ENCODE data around the gene INAFM1.

INAFM1 gene

DNA sequence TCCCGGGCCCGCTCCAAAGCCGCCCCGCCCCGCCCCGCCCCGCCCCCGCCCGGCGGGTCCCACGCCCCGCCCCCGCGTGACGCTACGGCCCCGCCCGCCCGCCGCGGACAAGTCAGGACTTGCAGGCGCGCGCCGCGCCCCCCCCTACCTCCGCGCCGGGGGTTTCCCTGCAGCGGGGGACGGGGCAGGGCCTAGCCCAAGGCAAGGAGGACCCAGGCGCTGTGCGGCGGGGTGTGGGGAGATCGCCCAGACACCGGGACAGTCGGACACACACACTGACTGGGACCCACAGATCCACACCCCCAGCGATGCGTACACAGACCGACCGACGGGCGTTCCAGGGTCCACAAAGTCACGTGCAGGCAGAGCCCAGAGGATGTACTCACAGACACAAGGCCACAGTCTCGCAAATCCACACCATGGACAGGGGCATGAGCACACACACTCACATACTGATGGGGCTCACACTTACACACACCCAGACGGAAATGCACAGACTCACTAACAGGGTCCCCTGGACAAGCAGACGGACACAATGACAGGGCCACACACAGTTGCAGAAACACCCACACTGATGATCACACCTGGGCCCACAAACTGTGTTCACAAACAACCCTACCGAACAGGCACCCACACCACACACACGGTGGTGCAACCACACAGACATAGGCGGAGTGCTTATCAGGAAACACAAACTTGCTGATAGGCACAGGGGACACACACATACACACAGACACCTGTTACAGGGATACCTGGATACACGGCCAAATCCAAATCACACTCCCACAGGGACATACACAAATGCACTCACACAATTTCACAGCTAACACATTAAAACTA lies 43.2 kb upstream of the INAFM1 start (continued):
- TF ChIP-seq ZNF266 (tag by site-specific recombination; IDR thresholded peaks at IDR 0.05; ENCODE audit: low read depth) (no peak), ZNF48 (tag by site-specific recombination; IDR thresholded peaks at IDR 0.05) (no peak), INSM2 (tag by site-specific recombination; IDR thresholded peaks at IDR 0.05) (no peak; the same call in 1 of the 2 replicates), ZNF146 (tag by site-specific recombination; IDR thresholded peaks at IDR 0.05) (no peak), ZEB2 (tag by site-specific recombination; IDR thresholded peaks at IDR 0.05) (peak; percentile 76; the same call in 1 of the 2 replicates), SCRT1 (tag by site-specific recombination; IDR thresholded peaks at IDR 0.05; ENCODE audit: borderline replicate concordance) (peak; percentile 95), ZNF624 (tag by site-specific recombination; IDR thresholded peaks at IDR 0.05) (0 out of 2 replicates have a peak, but pooled peaks have one; percentile 63), ZBTB17 (tag by site-specific recombination; IDR thresholded peaks at IDR 0.05) (peak; percentile 83), HOXD13 (CRISPR knock-in tag; IDR thresholded peaks at IDR 0.05; ENCODE audit: borderline replicate concordance) (no peak), ZNF776 (tag by site-specific recombination; IDR thresholded peaks at IDR 0.05; ENCODE audit: borderline replicate concordance) (no peak), ZSCAN4 (tag by site-specific recombination; IDR thresholded peaks at IDR 0.05) (peak; percentile 93), MZF1 (tag by site-specific recombination; IDR thresholded peaks at IDR 0.05; ENCODE audit: borderline replicate concordance) (no peak), ATF2 (tag by site-specific recombination; IDR thresholded peaks at IDR 0.05; ENCODE audit: low read depth) (no peak), GLIS1 (tag by site-specific recombination; IDR thresholded peaks at IDR 0.05) (peak; percentile 91), GFI1B (tag by site-specific recombination; IDR thresholded peaks at IDR 0.05) (no peak), ZNF530 (tag by site-specific recombination; IDR thresholded peaks at IDR 0.05; ENCODE audit: low read depth) (no peak), ZNF37A (tag by site-specific recombination; IDR thresholded peaks at IDR 0.05) (no peak), KLF7 (tag by site-specific recombination; IDR thresholded peaks at IDR 0.05; ENCODE audit: borderline replicate concordance) (peak; percentile 79; the same call in 1 of the 2 replicates), ZNF629 (tag by site-specific recombination; IDR thresholded peaks at IDR 0.05) (peak; percentile 41; the same call in 1 of the 2 replicates), ZNF664 (tag by site-specific recombination; IDR thresholded peaks at IDR 0.05) (no peak), RBAK (tag by site-specific recombination; IDR thresholded peaks at IDR 0.05) (peak; percentile 59)
- TF ChIP-seq, protein P1, sequence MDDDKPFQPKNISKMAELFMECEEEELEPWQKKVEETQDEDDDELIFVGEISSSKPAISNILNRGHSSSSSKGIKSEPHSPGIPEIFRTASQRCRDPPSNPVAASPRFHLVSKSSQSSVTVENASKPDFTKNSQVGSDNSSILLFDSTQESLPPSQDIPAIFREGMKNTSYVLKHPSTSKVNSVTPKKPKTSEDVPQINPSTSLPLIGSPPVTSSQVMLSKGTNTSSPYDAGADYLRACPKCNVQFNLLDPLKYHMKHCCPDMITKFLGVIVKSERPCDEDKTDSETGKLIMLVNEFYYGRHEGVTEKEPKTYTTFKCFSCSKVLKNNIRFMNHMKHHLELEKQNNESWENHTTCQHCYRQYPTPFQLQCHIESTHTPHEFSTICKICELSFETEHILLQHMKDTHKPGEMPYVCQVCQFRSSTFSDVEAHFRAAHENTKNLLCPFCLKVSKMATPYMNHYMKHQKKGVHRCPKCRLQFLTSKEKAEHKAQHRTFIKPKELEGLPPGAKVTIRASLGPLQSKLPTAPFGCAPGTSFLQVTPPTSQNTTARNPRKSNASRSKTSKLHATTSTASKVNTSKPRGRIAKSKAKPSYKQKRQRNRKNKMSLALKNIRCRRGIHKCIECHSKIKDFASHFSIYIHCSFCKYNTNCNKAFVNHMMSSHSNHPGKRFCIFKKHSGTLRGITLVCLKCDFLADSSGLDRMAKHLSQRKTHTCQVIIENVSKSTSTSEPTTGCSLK (tag by site-specific recombination; IDR thresholded peaks at IDR 0.05): no peak
- TF ChIP-seq, protein P2, sequence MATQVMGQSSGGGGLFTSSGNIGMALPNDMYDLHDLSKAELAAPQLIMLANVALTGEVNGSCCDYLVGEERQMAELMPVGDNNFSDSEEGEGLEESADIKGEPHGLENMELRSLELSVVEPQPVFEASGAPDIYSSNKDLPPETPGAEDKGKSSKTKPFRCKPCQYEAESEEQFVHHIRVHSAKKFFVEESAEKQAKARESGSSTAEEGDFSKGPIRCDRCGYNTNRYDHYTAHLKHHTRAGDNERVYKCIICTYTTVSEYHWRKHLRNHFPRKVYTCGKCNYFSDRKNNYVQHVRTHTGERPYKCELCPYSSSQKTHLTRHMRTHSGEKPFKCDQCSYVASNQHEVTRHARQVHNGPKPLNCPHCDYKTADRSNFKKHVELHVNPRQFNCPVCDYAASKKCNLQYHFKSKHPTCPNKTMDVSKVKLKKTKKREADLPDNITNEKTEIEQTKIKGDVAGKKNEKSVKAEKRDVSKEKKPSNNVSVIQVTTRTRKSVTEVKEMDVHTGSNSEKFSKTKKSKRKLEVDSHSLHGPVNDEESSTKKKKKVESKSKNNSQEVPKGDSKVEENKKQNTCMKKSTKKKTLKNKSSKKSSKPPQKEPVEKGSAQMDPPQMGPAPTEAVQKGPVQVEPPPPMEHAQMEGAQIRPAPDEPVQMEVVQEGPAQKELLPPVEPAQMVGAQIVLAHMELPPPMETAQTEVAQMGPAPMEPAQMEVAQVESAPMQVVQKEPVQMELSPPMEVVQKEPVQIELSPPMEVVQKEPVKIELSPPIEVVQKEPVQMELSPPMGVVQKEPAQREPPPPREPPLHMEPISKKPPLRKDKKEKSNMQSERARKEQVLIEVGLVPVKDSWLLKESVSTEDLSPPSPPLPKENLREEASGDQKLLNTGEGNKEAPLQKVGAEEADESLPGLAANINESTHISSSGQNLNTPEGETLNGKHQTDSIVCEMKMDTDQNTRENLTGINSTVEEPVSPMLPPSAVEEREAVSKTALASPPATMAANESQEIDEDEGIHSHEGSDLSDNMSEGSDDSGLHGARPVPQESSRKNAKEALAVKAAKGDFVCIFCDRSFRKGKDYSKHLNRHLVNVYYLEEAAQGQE (tag by site-specific recombination; IDR thresholded peaks at IDR 0.05): peak; percentile 99
- TF ChIP-seq, protein P3, sequence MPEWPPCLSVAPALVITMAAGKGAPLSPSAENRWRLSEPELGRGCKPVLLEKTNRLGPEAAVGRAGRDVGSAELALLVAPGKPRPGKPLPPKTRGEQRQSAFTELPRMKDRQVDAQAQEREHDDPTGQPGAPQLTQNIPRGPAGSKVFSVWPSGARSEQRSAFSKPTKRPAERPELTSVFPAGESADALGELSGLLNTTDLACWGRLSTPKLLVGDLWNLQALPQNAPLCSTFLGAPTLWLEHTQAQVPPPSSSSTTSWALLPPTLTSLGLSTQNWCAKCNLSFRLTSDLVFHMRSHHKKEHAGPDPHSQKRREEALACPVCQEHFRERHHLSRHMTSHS (tag by site-specific recombination; IDR thresholded peaks at IDR 0.05): no peak
- TF ChIP-seq, protein P4, sequence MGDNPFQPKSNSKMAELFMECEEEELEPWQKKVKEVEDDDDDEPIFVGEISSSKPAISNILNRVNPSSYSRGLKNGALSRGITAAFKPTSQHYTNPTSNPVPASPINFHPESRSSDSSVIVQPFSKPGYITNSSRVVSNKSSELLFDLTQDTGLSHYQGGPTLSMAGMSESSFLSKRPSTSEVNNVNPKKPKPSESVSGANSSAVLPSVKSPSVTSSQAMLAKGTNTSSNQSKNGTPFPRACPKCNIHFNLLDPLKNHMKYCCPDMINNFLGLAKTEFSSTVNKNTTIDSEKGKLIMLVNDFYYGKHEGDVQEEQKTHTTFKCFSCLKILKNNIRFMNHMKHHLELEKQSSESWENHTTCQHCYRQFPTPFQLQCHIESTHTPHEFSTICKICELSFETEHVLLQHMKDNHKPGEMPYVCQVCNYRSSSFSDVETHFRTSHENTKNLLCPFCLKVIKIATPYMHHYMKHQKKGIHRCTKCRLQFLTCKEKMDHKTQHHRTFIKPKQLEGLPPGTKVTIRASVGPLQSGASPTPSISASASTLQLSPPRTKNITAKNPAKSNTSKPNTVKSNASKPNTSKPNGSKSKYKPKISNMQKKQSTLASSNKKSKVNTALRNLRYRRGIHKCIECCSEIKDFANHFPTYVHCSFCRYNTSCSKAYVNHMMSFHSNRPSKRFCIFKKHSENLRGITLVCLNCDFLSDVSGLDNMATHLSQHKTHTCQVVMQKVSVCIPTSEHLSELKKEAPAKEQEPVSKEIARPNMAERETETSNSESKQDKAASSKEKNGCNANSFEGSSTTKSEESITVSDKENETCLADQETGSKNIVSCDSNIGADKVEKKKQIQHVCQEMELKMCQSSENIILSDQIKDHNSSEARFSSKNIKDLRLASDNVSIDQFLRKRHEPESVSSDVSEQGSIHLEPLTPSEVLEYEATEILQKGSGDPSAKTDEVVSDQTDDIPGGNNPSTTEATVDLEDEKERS (tag by site-specific recombination; IDR thresholded peaks at IDR 0.05): peak; percentile 78; the same call in 1 of the 2 replicates
